ENCODE measurements around the gene PILRA. TPM values are rescaled to one million over a fixed set of nuclear protein-coding genes. Genes with fewer than 3 reads are reported as not detected.

The PILRA gene
- total and polyA plus RNA-seq, 2 of the 13 experiments (the other 11 are each of a cell fraction or from before 2014, with no cell fraction given) = 0.13 to 1.3 TPM

GRCh38 chr7:100444311-100445278, 71.3 kb downstream of the PILRA start (continued):
- TF ChIP-seq NFAT5 (CRISPR knock-in tag; IDR thresholded peaks at IDR 0.05) = no peak
- TF ChIP-seq SP5 (CRISPR knock-in tag; IDR thresholded peaks at IDR 0.05; ENCODE audit: borderline replicate concordance, low read depth) = peak; percentile 86
- TF ChIP-seq KDM3A (CRISPR knock-in tag; IDR thresholded peaks at IDR 0.05; ENCODE audit: low read depth) = peak; percentile 62; the same call in 1 of the 2 replicates
- peak; percentile 67; the same call in 1 of the 2 replicates for TF ChIP-seq ZNF761 (CRISPR knock-in tag; conservative IDR thresholded peaks at IDR 0.05)
- TF ChIP-seq SOX5 (CRISPR knock-in tag; IDR thresholded peaks at IDR 0.05; ENCODE audit: borderline replicate concordance) = peak; percentile 100
- TF ChIP-seq CEBPZ (IDR thresholded peaks at IDR 0.05; ENCODE audit: low read length) = no peak
- TF ChIP-seq REXO4 (CRISPR knock-in tag; IDR thresholded peaks at IDR 0.05; ENCODE audit: borderline replicate concordance) = no peak
- no peak; the same call in 1 of the 2 replicates for TF ChIP-seq GPN1 (CRISPR knock-in tag; IDR thresholded peaks at IDR 0.05; ENCODE audit: borderline replicate concordance)
- TF ChIP-seq HOMEZ (CRISPR knock-in tag; IDR thresholded peaks at IDR 0.05; ENCODE audit: low read depth) = peak; percentile 31
- TF ChIP-seq CENPX (CRISPR knock-in tag; IDR thresholded peaks at IDR 0.05) = no peak
- no peak for TF ChIP-seq CERS6 (CRISPR knock-in tag; IDR thresholded peaks at IDR 0.05)
- TF ChIP-seq SNAPC5 (CRISPR knock-in tag; IDR thresholded peaks at IDR 0.05; ENCODE audit: borderline replicate concordance) = peak; percentile 71; the same call in 1 of the 2 replicates
- TF ChIP-seq SRSF9 (IDR thresholded peaks at IDR 0.05; ENCODE audit: borderline replicate concordance, insufficient read depth, low read depth, low read length, poor library complexity, severe bottlenecking) = no peak
- TF ChIP-seq HNRNPLL (IDR thresholded peaks at IDR 0.05; ENCODE audit: low read depth, low read length, poor library complexity, severe bottlenecking) = no peak
- no peak for TF ChIP-seq HES4 (CRISPR knock-in tag; IDR thresholded peaks at IDR 0.05; ENCODE audit: borderline replicate concordance)

Data from HepG2 (cell line).